Measurements from ENCODE around the gene MT1E.

- TF ChIP-seq CTCF (IDR thresholded peaks at IDR 0.05) (no peak), POLR2A (IDR thresholded peaks at IDR 0.05) (no peak)
Observed at GRCh38 chr16:56640076-56640475, 14.5 kb downstream of the MT1E start.

Measured in adrenal gland (tissue), 5 donors.